ENCODE measurements around the gene AQP2. TPM values are rescaled to one million over a fixed set of nuclear protein-coding genes. Genes with fewer than 3 reads are reported as not detected.

The AQP2 gene
- total RNA-seq, 1 experiment from 2014 or later, result not detected

DNA sequence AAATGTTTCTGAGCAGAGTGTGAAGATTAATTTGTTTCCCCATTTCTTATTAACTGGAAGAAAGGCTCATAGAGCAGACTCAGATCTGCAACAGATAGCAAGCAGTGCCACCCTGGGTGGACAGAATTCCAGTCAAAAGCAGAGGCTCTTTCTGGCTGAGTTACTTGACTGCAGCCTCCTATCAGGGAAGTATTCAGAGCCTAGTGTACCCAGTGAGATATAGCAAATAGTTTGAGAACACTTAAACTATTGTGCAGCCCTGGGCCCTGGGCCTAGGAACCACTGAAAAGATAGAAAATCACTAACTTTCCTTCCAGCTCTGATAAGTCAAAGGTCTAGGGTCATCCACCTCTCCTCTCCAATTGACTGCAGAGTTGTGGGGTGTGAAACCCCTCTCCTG, 11.2 kb upstream of the AQP2 start:
- no peaks in the 10 kb centered on the region for H3K9me3 Mint-ChIP-seq (ENCODE audit: low read depth, unreplicated experiment)
- H3K27ac Mint-ChIP-seq (ENCODE audit: unreplicated experiment), result no peak overlapping the region
- intact Hi-C loops (cut with micrococcal nuclease; ENCODE audit: unreplicated experiment), result no loop called here
- BruUV-seq (replicated peaks), result no TSS peak
- DNase-seq, result no peak
- peaks cover 26% of the 10 kb centered on the region for H3K4me1 Mint-ChIP-seq (ENCODE audit: low read depth, unreplicated experiment)
- TF ChIP-seq, protein P1, sequence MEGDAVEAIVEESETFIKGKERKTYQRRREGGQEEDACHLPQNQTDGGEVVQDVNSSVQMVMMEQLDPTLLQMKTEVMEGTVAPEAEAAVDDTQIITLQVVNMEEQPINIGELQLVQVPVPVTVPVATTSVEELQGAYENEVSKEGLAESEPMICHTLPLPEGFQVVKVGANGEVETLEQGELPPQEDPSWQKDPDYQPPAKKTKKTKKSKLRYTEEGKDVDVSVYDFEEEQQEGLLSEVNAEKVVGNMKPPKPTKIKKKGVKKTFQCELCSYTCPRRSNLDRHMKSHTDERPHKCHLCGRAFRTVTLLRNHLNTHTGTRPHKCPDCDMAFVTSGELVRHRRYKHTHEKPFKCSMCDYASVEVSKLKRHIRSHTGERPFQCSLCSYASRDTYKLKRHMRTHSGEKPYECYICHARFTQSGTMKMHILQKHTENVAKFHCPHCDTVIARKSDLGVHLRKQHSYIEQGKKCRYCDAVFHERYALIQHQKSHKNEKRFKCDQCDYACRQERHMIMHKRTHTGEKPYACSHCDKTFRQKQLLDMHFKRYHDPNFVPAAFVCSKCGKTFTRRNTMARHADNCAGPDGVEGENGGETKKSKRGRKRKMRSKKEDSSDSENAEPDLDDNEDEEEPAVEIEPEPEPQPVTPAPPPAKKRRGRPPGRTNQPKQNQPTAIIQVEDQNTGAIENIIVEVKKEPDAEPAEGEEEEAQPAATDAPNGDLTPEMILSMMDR (IDR thresholded peaks at IDR 0.05; ENCODE audit: unreplicated experiment), result no peak
- CTCF ChIA-PET, result no interaction called here
- no peaks in the 10 kb centered on the region for H3K27me3 Mint-ChIP-seq (ENCODE audit: unreplicated experiment)
- peaks cover 4% of the 10 kb centered on the region for H3K36me3 Mint-ChIP-seq (ENCODE audit: insufficient read depth, unreplicated experiment)
- no peak overlapping the region for H3K4me3 Mint-ChIP-seq (ENCODE audit: low read depth, unreplicated experiment)

DNA sequence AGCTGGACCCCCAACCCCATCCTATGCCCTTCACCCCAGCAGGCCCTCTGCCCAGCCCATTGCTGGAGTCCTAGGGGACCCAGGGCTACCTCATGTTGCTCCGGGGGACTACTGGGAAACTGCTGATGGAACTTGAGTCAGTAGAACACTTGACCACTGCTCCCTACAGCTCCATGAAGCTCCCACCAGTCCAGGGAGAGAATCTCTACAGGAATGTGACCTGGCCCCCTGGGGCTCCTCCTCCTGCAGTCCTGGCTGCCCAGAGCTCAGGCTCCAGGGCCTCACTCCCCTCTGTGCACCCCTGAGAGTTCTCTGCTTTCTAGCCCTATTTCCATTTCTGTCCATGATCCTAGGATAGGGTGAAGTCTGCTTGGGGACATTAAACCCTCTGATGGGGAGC, 10.8 kb upstream of the AQP2 start:
- Mint-ChIP-seq H3K9me3 (ENCODE audit: low read depth, unreplicated experiment) (no peaks in the 10 kb centered on the region), H3K36me3 (ENCODE audit: insufficient read depth, unreplicated experiment) (peaks cover 4% of the 10 kb centered on the region), H3K4me1 (ENCODE audit: low read depth, unreplicated experiment) (peaks cover 26% of the 10 kb centered on the region), H3K27me3 (ENCODE audit: unreplicated experiment) (no peaks in the 10 kb centered on the region), H3K4me3 (ENCODE audit: low read depth, unreplicated experiment) (no peak overlapping the region), H3K27ac (ENCODE audit: unreplicated experiment) (no peak overlapping the region)
- CTCF ChIA-PET, result no interaction called here
- TF ChIP-seq, protein P1 (IDR thresholded peaks at IDR 0.05; ENCODE audit: unreplicated experiment), result no peak
- BruUV-seq (replicated peaks), result no TSS peak
- no peak for DNase-seq
- intact Hi-C loops (cut with micrococcal nuclease; ENCODE audit: unreplicated experiment), result no loop called here

DNA sequence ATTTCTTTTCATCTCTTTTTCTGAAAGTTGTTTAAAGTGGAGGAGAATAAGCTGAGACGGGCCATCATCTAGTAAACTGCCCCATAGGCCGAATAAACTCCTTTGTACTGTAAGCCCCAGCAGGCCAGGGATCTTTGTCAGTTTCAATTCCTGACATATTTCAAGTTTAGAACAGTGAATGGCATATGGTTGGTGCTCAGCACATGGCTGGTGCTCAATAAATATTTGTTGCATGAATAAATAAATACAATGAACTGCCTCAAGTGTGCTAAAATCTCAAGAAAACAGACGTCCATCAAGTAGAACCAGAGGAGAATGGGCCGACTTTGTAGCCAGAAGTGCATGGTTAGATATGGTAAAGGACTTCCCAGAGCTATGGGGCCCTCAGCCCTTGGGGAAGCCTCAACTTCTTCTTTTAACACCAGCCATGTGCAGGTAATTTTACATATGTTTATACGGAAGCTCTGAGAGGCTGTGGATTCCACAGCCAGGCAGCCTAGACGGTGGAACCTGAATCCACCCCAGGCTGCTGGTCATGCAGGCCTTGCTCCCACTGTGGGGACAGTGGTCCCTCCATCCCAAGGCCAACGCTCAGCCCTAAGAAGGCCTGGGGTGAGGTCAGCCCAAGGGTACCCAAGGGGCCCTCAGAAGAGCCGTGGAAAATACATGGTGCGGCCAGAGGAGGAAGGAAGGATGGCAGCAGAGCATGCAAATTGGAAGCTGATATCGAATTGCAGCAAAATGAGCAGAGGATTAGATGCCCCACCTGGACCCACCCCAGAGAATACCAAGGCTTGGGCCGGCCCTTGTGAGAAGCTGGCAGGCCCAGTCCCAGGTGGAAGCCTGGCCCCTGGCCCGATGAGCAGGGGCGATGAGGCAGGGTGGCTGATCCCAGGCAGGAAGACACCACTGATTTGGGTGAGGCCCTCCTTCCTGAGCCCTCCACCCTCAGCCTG, 8.7 kb upstream of the AQP2 start:
- Mint-ChIP-seq H3K9me3 (ENCODE audit: low read depth, unreplicated experiment) (no peaks in the 10 kb centered on the region), H3K27ac (ENCODE audit: unreplicated experiment) (no peak overlapping the region), H3K4me1 (ENCODE audit: low read depth, unreplicated experiment) (peaks cover 40% of the 10 kb centered on the region), H3K4me3 (ENCODE audit: low read depth, unreplicated experiment) (no peak overlapping the region), H3K27me3 (ENCODE audit: unreplicated experiment) (no peaks in the 10 kb centered on the region), H3K36me3 (ENCODE audit: insufficient read depth, unreplicated experiment) (peaks cover 4% of the 10 kb centered on the region)
- intact Hi-C loops (cut with micrococcal nuclease; ENCODE audit: unreplicated experiment), result no loop called here
- TF ChIP-seq, protein P1 (IDR thresholded peaks at IDR 0.05; ENCODE audit: unreplicated experiment), result no peak
- DNase-seq, result no peak
- CTCF ChIA-PET, result interaction anchor here (0.6 to 1.8 kb wide), 4 partner anchors 17 to 565 kb away, joined by 3 to 6 read pairs (median 5); no protein-coding TSS in a partner anchor
- no TSS peak for BruUV-seq (replicated peaks)

DNA sequence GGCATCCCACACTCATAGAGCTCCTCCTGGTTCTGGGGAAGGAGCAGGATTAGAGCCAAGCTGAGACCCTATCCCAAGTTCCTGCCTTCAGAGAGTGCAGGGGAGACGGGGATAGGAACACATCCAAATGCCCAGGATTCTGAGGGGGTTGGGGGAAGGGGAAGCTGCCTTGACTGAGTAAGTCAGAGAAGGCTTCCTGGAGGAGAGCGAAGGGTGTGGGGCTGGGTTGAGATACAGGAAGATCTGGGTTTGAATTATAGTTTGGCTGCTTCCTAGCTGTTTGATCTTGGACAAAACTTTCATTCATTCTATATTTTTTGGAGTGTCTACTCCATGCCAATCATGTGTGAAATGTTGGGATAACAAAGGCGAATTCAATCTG, 8.0 kb upstream of the AQP2 start:
- no TSS peak for BruUV-seq (replicated peaks)
- no peak overlapping the region for H3K27ac Mint-ChIP-seq (ENCODE audit: unreplicated experiment)
- DNase-seq, result no peak
- TF ChIP-seq, protein P1 (IDR thresholded peaks at IDR 0.05; ENCODE audit: unreplicated experiment), result no peak
- H3K9me3 Mint-ChIP-seq (ENCODE audit: low read depth, unreplicated experiment), result no peaks in the 10 kb centered on the region
- H3K36me3 Mint-ChIP-seq (ENCODE audit: insufficient read depth, unreplicated experiment), result peaks cover 8% of the 10 kb centered on the region
- CTCF ChIA-PET, result interaction anchor here (0.6 to 1.8 kb wide), 5 partner anchors 16 to 566 kb away, joined by 3 to 6 read pairs (median 4); no protein-coding TSS in a partner anchor
- intact Hi-C loops (cut with micrococcal nuclease; ENCODE audit: unreplicated experiment), result no loop called here
- no peak overlapping the region for H3K4me3 Mint-ChIP-seq (ENCODE audit: low read depth, unreplicated experiment)
- no peaks in the 10 kb centered on the region for H3K27me3 Mint-ChIP-seq (ENCODE audit: unreplicated experiment)
- H3K4me1 Mint-ChIP-seq (ENCODE audit: low read depth, unreplicated experiment), result peaks cover 34% of the 10 kb centered on the region

All from Calu3 (cell line).